Neuron (in vitro differentiated cells): ENCODE results near the gene TLX3.

Experiments used
- H2AFZ ChIP-seq: one replicate; pipeline ENCODE4 v1.6.1; 2013; ENCODE audit warnings: low read depth, mild to moderate bottlenecking, inconsistent platforms, low read length, moderate library complexity
- H3K27me3 ChIP-seq: one replicate; pipeline ENCODE4 v1.6.1; 2013; ENCODE audit warnings: low read length; ENCODE audit not compliant: insufficient read depth
- H3K36me3 ChIP-seq: one replicate; pipeline ENCODE4 v1.6.1; 2013; ENCODE audit warnings: low read length; ENCODE audit not compliant: insufficient read depth
- H3K4me1 ChIP-seq: one replicate; pipeline ENCODE4 v1.6.1; 2013; ENCODE audit warnings: low read length; ENCODE audit not compliant: insufficient read depth
- H3K4me3 ChIP-seq: 2 replicates; pipeline ENCODE4 v1.5.1; 2013; ENCODE audit warnings: mild to moderate bottlenecking, low read length, moderate library complexity
- H3K9me3 ChIP-seq: one replicate; pipeline ENCODE4 v1.6.1; 2013; ENCODE audit warnings: low read length

The TLX3 gene

DNA sequence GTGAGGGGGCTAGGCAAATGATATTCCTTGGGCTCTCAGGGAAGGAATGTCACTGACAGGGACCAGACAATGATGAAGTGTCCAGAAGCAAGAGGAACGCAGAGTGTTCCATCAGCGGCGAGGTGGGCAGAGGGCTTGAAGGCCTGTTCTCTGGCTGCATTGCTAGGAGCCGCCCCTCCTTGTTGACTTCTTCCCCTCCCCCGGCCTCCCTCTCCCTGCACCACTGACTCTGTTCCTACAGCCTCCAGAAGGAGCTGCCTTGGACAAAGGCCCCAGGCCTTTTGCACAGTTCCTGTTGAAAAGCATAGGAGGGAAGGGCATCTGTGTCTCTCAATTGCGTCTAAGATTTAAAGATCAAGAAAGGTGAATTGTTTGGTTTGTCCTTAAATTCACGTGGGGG, 12.4 kb downstream of the TLX3 start:
- Histone ChIP-seq H3K4me3 (no peak overlapping the region), H3K36me3 (no peaks in the 10 kb centered on the region), H3K4me1 (no peaks in the 10 kb centered on the region), H3K9me3 (no peaks in the 10 kb centered on the region), H2AFZ (no peak overlapping the region), H3K27me3 (peaks cover 78% of the 10 kb centered on the region)

DNA sequence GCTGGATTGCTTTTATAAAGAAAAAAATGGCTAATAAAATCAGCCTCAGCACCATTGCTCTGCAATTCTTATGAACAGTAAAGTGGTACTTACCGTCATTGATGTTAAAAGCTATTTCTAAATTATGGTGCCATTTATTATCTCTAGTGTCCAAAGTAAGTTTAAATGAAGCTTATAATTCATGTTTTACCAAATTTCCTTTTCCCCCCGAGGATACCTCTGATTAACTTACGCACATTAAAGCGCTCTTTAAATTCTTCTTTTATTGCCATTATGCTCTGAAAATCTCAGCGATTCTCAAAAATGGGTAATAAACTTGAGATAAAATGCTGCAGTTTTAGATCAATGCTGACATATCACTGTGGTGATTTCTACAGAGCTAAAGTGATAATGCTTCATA, 13.5 kb downstream of the TLX3 start:
- H3K27me3 ChIP-seq, result peaks cover 69% of the 10 kb centered on the region
- H3K36me3 ChIP-seq, result no peaks in the 10 kb centered on the region

DNA sequence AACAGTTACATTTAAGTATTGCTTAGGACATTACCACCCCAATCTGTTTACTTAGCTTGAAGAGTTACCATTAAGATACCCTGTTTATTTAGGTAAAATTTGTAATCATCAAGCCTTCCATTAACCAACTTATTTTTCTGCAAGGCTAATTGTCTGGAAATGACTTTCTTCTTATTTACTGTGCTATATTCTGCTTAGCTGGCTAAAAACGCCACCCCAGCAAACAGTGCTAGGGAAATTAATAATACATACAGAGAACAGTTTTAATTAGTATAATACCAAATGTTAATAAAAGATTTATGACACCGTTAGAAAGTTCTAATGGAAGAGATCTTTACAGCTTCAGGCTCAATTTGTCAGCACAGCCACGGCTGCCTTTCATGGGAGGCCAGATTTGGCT, 14.0 kb downstream of the TLX3 start:
- Histone ChIP-seq H3K9me3 (no peaks in the 10 kb centered on the region), H3K4me1 (no peaks in the 10 kb centered on the region), H3K4me3 (no peak overlapping the region), H2AFZ (no peak overlapping the region), H3K36me3 (no peaks in the 10 kb centered on the region), H3K27me3 (peaks cover 69% of the 10 kb centered on the region)

More for the DNA sequence above, 13.5 kb downstream of the TLX3 start:
- H3K4me1 ChIP-seq, result no peaks in the 10 kb centered on the region
- no peaks in the 10 kb centered on the region for H3K9me3 ChIP-seq
- no peak overlapping the region for H3K4me3 ChIP-seq
- H2AFZ ChIP-seq, result no peak overlapping the region

DNA sequence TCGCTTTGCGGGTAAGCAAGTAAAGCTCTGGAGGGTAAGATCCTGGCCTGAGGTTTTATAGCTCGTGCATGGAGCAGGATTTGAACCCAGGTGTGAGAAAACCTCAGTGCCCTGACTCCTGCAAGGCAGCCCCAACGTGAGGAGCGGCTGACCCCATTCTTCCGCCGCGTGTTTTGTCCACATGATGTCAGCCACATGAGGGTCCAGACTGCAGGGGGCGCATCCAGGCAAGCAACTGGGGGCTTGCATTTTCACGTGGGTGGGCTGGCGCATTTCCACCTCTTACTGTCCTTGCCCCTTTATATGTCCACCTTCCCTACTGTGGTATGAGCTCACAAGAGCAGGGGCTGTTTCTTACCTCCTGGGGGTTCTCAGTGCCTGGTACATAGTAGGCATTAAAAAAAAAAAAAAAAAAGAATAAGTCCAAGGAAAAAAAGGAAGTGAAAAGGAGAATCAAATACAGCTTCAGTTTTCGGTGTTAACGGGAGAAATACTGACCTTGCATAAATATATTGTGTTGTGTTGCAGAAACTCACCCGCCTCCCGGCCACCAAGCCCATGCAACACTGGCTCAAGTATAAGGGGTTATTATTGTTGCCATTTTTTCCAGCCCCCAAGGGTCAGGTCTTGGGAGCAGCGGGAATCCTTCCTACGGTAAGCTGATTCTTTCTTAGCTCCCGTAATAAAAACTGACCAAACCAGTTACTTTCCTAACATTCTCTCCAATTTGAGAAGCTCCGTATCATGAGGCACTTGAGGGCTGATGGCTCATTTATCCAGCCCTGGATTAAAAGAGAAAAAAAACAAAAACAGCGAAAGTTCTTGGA, 15.0 kb downstream of the TLX3 start:
- H3K36me3 ChIP-seq, result no peaks in the 10 kb centered on the region
- no peak overlapping the region for H2AFZ ChIP-seq
- H3K4me3 ChIP-seq, result no peak overlapping the region
- no peaks in the 10 kb centered on the region for H3K4me1 ChIP-seq
- peaks cover 67% of the 10 kb centered on the region for H3K27me3 ChIP-seq
- no peaks in the 10 kb centered on the region for H3K9me3 ChIP-seq

DNA sequence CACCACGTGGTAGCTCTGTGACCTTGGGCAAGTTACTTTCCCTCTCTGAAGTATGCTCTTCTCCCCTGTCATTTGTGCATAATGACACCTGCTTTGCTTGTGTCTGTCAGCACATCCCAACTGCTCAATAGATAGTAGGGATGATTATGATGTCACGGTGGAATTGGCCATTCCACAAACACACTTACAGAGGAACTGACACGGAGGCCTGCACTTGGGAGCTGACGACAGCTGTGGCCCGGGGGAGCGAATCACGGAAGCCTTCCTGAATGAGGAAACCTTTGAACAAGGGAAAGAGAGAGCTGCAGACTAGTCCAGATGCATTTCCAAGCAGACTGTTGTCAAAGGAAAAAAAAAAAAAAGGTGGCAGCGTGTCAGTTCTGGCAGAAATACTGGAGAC, 21.0 kb downstream of the TLX3 start:
- Histone ChIP-seq H3K4me3 (no peak overlapping the region), H3K27me3 (peaks cover 34% of the 10 kb centered on the region), H2AFZ (no peak overlapping the region), H3K9me3 (no peaks in the 10 kb centered on the region), H3K4me1 (no peaks in the 10 kb centered on the region), H3K36me3 (no peaks in the 10 kb centered on the region)

DNA sequence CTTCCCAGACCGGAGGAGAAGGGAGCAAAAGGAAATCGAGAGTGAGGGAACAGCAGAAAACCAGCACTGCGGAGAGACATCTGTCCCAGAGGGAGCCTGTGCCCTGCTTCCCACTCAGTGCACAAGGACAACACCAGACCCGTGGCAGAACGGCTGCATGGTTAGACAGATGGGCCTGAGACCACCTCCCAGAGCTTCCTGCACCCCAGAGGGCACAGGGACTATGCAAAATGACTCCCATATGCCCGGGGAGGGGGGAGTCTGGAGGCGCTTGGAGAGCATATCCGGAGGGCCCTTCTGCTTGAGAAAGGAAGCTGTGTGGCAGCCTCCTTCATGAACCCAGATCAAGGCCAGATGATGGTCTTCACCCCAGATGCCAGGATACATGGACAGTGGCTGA, 26.6 kb downstream of the TLX3 start:
- Histone ChIP-seq H3K36me3 (no peaks in the 10 kb centered on the region), H3K27me3 (peaks cover 22% of the 10 kb centered on the region), H3K9me3 (no peaks in the 10 kb centered on the region), H3K4me1 (peaks cover 4% of the 10 kb centered on the region), H2AFZ (no peak overlapping the region), H3K4me3 (no peak overlapping the region)

DNA sequence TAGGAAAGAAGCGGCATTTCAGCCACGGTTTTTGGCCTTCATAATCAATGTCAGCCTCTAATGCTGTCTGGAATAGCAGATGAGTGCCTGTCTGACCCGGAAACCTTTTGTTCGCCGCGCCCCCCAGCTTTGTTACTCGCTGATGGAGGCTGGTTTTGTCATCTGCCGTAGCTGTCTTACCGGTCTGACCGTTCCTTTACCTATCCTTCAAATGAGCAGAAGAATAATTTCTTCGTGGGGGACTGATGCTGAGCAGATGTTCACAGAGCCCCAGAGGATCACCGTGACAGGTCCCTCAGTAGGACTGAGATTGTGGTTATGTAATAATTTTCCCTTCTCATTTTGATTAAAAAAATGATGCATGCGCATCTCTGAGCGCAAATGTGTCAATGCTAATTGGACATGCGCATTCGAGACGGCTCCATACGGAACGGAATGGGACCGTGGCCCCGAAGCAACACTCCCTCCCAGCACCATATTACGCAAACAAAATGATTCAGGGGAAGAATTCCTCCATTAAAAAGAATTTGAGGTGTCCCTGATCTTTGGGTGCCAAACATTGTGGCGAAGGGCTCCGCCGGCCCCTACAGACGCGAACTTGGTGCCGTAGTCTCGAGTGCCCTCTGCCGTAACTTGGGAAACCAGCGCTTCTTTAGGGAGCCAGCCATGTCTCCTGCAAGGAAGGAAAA, 27.6 kb downstream of the TLX3 start:
- H3K4me3 ChIP-seq, result peak overlapping the region; percentile 37

DNA sequence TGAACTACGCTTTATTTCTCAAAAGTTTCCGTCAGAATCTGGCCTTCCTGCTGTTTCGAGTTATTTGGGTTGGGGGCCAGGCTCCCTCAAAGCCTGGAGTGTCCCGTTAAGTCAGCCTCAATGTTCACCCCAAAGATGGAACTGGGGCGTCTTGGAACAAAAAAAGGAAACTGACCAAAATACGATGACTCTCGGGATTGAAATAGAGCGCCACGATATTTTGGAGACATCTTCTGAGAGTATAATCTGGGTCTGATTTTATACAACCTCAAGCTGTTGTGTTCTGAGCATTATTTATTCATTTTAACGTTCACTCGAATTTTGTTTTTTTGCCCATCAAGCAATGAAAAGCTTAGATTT, 28.1 kb downstream of the TLX3 start:
- H3K4me3 ChIP-seq, result peak overlapping the region; percentile 37
- peaks cover 13% of the 10 kb centered on the region for H3K27me3 ChIP-seq
- H3K36me3 ChIP-seq, result no peaks in the 10 kb centered on the region
- no peaks in the 10 kb centered on the region for H3K9me3 ChIP-seq
- peak overlapping the region; percentile 13 for H2AFZ ChIP-seq
- H3K4me1 ChIP-seq, result peaks cover 4% of the 10 kb centered on the region

More for the DNA sequence above, 27.6 kb downstream of the TLX3 start:
- Histone ChIP-seq H3K27me3 (peaks cover 16% of the 10 kb centered on the region), H3K36me3 (no peaks in the 10 kb centered on the region), H2AFZ (peak overlapping the region; percentile 13), H3K4me1 (peaks cover 4% of the 10 kb centered on the region), H3K9me3 (no peaks in the 10 kb centered on the region)

DNA sequence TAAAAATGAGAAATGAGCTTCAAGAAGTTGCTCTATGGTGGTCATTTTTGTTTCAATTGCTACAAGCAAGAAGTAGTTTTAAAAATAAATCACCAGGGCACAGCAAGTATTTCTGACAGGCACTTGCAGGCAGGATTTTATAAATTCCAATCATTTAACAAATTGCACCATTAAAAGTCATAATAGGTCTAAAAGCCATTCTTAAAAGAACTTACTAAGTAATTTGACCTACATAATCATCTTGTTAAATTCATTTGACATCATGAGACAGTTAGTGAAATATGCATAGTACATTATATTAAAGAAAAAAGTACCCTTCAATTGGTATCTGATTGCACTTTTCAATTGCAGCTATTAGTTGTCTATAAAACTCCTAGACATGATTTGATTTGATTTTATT, 31.0 kb downstream of the TLX3 start:
- no peak overlapping the region for H3K4me3 ChIP-seq
- peaks cover 13% of the 10 kb centered on the region for H3K27me3 ChIP-seq
- H2AFZ ChIP-seq, result no peak overlapping the region
- H3K36me3 ChIP-seq, result no peaks in the 10 kb centered on the region
- H3K4me1 ChIP-seq, result peaks cover 4% of the 10 kb centered on the region
- no peaks in the 10 kb centered on the region for H3K9me3 ChIP-seq

DNA sequence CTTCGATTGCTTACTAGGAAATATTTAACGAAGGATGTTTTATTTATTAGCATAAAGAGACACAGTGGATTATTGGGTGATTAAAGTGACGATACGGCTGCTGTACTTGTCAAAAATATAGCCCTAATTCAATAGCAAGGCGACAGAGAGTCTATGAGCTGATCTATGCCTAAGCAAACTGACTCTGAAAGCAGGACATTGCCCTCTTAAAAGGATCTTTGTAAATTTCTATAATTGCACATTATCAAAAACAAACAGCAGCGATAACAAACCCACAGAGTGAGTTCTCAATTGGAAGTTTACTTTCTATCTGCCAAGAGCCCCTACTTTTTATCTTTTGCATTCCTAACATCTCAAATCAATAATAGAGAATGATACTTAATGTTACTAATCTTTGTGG, 31.4 kb downstream of the TLX3 start:
- peaks cover 11% of the 10 kb centered on the region for H3K27me3 ChIP-seq
- no peak overlapping the region for H2AFZ ChIP-seq

DNA sequence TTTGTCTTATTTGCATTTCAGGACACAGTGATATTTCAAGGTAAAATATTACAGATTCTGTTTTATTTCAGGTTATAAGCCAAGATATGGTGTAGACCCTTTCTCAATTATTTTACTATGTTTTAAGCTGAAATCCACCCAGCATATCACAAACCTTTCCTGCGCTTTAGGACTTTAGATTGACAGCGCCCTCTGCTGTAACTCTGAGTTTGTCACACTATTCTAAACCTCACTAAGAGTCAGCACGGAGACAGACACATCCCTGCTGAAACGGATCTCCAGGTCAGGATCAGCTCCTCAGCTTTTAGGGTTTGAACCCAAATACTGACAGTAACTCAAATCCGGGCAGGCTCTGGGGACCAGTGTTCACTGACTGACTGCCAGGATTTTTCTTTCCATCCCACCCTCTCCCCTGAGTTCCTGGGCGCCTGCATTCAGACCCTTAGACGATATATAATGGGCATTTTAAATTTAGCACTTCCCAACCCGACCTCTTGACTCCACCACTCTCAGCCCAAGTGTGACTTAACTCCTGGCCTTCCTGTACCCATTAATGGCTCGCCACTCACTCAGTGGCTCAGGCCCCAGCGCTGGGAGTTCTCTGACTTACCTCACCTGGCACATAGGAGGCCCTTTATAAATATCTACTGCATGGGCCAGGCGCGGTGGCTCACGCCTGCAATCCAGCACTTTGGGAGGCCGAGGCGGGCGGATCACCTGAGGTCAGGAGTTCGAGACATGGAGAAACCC, 33.5 kb downstream of the TLX3 start:
- H3K27me3 ChIP-seq, result no peaks in the 10 kb centered on the region
- H3K4me1 ChIP-seq, result no peaks in the 10 kb centered on the region
- no peaks in the 10 kb centered on the region for H3K36me3 ChIP-seq
- no peak overlapping the region for H2AFZ ChIP-seq
- no peaks in the 10 kb centered on the region for H3K9me3 ChIP-seq
- no peak overlapping the region for H3K4me3 ChIP-seq

More for the DNA sequence above, 31.4 kb downstream of the TLX3 start:
- Histone ChIP-seq H3K36me3 (no peaks in the 10 kb centered on the region), H3K4me1 (peaks cover 4% of the 10 kb centered on the region), H3K9me3 (no peaks in the 10 kb centered on the region), H3K4me3 (no peak overlapping the region)

DNA sequence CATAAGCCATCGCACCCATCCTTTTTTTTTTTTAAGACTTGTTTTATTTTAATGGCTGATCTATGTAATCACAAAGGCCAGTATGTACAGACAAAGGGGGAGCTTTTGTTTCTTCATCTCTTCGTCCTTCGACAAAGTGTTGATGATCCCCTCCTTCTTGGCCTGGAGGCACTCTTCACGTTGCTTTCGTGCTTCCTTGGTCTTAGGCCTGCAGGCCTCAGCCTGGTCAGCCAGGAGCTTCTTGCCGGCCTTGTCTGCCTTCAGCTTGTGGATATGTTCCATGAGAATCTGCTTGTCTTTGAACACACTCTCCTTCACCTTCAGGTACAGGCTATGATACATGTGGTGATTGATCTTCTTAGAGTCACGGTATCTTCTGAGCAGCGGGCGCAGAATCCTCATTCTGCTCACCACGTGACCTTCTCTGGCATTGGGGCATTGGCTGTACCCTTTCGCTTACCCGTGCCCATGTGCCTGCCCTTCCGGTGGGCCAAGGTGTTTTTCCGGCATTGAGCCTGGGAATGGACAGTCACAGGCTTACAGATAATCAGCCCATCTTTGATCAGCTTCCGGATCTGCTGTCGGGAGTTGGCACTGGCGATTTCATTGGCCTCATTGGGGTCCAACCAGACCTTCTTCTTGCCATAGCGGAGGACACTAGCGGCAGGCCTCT, 36.0 kb downstream of the TLX3 start:
- H3K4me1 ChIP-seq, result no peaks in the 10 kb centered on the region
- no peaks in the 10 kb centered on the region for H3K36me3 ChIP-seq
- H3K4me3 ChIP-seq, result no peak overlapping the region
- no peaks in the 10 kb centered on the region for H3K9me3 ChIP-seq
- H2AFZ ChIP-seq, result no peak overlapping the region
- no peaks in the 10 kb centered on the region for H3K27me3 ChIP-seq
